Skin of body (tissue), 2 donors: ENCODE results near the gene MCMBP. TPM values are rescaled to one million over a fixed set of nuclear protein-coding genes. Genes with fewer than 3 reads are reported as not detected.
A peak's percentile ranks its signal among the peaks of the same experiment; 100 is the strongest.
"Not testable (repeated sequence)": the region's sequence is repeated elsewhere in the genome, so short reads cannot be mapped to it uniquely, and the experiment has no call there.

Experiments
- DNase-seq: peaks from one replicate; lab custom pipeline; 2025; lab: John Stamatoyannopoulos, UW
- total RNA-seq: library from RNA; depleted of rRNA; stranded (reverse); fragments of >200 nt; gene quantifications from one replicate; pipeline ENCODE4 v1.2.3, GENCODE V29; 2014

Gene MCMBP, protein sequence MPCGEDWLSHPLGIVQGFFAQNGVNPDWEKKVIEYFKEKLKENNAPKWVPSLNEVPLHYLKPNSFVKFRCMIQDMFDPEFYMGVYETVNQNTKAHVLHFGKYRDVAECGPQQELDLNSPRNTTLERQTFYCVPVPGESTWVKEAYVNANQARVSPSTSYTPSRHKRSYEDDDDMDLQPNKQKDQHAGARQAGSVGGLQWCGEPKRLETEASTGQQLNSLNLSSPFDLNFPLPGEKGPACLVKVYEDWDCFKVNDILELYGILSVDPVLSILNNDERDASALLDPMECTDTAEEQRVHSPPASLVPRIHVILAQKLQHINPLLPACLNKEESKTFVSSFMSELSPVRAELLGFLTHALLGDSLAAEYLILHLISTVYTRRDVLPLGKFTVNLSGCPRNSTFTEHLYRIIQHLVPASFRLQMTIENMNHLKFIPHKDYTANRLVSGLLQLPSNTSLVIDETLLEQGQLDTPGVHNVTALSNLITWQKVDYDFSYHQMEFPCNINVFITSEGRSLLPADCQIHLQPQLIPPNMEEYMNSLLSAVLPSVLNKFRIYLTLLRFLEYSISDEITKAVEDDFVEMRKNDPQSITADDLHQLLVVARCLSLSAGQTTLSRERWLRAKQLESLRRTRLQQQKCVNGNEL
- total RNA-seq: 39.3 TPM

DNA sequence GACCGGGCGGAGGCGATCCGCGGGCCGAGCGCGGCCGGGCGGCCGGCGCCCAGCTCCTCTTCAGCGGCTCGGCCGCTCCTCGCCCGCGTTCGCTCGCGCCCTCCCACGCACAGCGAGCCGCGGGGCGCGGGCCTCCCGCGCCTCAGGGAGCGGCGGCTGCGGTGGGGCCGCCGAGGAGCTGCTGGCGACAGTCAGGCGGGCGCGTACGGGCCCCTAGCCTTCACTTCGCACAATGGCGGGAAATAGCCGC is at the start of gene MCMBP:
MCMBP (minus strand) TSS at position 234 of the 250 bp plus-strand sequence. CDS start 259 bp downstream, outside the sequence.
- DNase-seq: no peak

- no peak for DNase-seq
Measured at GRCh38 chr10:119919826-119920225, 47.2 kb upstream of the MCMBP start.

- DNase-seq: no peak
Measured at GRCh38 chr10:119919271-119919670, 46.6 kb upstream of the MCMBP start.

DNA sequence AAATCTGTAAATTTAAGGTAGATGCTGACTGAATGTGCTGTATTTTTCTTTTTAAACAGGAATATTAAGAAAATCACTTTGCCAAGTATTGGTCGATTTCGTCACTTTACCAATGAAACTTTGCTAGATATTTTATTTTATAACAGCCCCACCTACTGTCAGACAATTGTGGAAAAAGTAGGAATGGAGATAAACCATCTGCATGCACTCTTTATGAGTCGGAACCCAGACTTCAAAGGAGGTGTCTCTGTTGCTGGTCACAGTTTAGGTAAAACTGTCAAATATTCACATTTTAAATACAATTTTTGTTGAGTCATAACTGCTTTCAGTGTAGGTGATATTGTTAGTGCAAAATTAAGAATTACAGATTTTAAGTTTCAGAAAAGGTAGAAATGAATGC is 45.1 kb upstream of the MCMBP start:
- DNase-seq: no peak

DNA sequence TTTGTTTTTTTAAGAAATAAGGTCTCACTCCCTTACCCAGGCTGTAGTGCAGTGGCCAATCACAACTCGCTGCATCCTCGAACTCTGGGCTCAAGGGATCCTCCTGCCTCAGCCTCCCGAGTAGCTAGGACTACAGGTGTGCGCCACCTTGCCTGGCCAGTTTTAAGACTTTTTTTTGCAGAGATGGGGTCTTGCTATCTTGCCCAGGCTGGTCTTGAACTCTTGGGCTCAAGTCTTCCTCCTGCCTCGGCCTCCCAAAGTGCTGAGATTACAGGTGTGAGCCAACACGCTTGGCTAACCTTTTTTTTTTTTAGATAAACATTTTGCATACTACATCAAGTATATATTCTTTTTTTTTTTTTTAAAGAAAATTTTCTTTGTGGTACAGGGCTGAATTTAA is 38.0 kb upstream of the MCMBP start:
- no peak for DNase-seq

DNA sequence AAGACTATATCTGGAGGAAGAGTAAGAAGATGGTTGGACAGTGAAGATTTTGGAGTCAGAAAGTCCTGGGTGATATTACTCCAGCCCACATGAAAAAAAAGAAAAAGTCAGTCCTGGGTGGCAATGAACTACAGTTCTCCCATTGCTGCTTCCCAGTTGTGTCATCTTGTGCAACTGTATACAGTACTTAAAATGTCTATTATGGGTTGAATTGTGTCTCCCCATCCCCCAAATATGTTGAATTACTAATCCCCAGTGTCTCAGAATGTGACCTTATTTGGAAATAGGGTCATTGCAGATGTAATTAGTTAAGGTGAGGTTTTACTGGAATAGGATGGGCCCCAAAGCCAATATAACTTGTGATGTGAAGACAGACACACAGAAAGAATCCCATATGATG is 35.5 kb upstream of the MCMBP start:
- no peak for DNase-seq

GRCh38 chr10:119907695-119908094 is 35.1 kb upstream of the MCMBP start:
- DNase-seq: not testable (repeated sequence)

GRCh38 chr10:119903946-119904666 is 31.5 kb upstream of the MCMBP start:
- DNase-seq: no peak

DNA sequence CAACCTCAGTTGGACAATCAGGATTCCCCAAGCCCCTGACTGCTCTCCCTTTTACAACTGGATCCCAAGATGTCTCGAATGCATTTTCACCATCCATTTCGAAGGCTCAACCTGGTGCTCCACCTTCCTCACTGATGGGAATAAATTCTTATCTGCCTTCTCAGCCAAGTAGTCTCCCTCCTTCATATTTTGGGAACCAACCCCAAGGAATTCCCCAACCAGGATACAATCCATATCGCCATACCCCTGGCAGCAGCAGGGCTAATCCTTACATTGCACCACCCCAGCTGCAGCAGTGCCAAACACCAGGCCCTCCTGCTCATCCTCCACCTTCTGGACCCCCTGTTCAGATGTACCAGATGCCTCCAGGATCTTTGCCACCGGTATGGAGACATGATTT is 25.9 kb upstream of the MCMBP start:
- DNase-seq: no peak

- no peak for DNase-seq
Measured at GRCh38 chr10:119896937-119897770, 24.5 kb upstream of the MCMBP start.

DNA sequence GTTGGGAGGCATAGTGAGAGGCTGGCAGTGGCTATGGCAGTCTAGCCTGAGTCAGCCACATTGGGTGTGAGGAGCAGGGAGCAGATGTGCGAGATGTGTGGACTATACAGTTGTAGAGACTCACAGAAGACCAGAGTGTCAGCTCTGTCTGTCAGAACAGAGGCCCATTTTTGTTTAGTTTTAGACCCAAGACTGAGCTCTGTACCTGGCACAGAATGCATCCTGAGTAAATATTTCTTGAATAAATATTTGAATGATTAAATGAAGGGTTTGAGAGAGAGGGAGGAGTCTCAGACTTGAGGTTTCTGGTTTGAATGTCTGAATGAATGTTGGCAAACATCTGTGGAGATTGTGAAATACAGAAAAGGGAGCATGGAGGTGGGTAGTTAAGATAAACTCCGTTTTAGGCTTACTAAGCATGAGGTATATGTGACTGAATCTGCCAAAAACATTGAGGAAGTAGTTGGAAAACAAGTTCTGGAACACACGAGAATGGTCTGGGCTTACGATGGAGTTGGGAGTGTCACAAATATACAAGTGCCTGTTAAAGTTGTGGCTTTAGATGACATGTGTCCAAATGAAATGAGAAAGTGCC is 23.5 kb upstream of the MCMBP start:
- no peak for DNase-seq

DNA sequence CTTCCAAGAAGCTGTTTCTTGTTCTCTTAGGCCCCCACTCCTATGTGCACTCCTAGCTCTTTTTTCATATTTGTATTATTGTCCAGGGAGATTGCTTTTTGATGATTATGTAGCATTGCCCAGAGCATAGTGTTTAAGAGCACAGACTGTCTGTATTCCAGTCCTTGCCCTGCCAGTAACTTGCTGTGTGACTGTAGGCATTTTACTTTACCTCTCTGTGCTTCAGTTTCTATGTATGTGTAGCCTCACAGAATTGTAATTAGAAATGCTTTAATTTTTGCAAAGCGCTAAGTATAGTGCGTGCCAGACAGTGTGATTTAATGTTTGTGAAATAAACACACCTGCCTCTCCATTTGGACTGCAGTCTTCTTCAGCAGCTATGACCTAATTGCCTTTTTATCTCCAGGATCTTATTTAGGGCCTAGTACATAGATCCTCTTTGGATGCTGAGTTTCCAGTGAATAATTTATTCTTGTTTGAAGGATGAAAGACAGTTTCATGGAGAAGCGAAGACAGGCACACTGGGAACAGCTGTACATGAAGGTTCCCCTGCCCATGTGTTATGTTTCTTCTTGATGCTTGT is 21.3 kb upstream of the MCMBP start:
- DNase-seq: no peak

DNA sequence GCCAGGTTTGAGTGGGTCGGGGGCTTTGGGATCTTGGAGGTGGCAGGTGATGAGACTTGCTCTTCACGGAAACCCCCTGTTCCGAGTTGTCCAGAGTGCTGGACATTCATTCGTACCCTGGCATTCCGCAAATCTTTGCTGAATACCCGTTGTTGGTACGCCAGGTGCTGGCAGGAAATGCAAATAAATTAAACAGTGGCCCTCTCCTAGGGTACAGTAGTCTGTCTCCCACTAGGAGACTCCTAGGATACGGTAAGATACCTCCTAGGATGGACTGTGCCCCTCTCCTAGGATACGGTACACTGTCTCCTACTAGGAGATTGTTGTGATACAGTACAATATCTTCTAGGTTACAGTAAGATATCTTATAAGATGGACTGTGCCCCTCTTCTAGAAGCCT is 20.4 kb upstream of the MCMBP start:
- no peak for DNase-seq

- peak; percentile 95 for DNase-seq
Measured at GRCh38 chr10:119892188-119893065, 19.8 kb upstream of the MCMBP start, which contains the start of gene SEC23IP. Gene SEC23IP (plus strand): TSS chr10:119892730. CDS start chr10:119892783, 53 bp downstream.

GRCh38 chr10:119891849-119892187 is 19.2 kb upstream of the MCMBP start:
- not testable (repeated sequence) for DNase-seq

DNA sequence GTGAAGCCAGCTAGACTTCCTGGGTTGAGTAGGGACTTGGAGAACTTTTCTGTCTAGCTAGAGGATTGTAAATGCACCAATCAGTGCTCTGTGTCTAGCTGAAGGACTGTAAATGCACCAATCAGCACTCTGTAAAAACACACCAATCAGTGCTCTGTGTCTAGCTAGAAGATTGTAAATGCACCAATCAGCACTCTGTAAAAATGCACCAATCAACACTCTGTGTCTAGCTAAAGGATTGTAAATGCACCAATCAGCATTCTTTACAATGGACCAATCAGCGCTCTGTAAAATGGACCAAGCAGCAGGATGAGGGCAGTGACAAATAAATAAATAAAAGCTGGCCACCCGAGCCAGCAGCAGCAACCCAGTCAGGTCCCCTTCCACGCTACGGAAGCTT is 17.7 kb upstream of the MCMBP start:
- not testable (repeated sequence) for DNase-seq

- not testable (repeated sequence) for DNase-seq
Measured at GRCh38 chr10:119889201-119889600, 16.6 kb upstream of the MCMBP start.

DNA sequence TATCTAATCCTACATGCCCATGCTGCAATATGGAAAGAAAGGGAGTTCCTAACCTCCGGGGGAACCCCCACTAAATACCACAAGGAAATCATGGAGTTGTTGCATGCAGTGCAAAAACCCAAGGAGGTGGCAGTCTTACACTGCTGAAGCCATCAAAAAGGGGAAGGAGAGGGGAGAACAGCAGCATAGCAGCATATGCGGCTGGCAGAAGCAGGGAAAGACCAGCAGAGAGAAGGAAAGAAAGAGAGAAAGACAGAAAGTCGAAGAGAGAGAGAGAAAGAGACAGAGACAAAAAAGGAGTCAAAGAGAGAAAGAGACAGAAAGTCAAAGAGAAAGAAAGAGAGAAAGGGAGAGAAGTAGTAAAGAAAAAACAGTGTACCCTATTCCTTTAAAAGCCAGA is 16.1 kb upstream of the MCMBP start:
- DNase-seq: not testable (repeated sequence)

GRCh38 chr10:119886070-119886469 is 13.4 kb upstream of the MCMBP start:
- DNase-seq: not testable (repeated sequence)
